ENCODE data around the gene ARHGAP45. TPM values are rescaled to one million over a fixed set of nuclear protein-coding genes. Genes with fewer than 3 reads are reported as not detected.

ARHGAP45 gene
- total and polyA plus RNA-seq, 2 of the 8 experiments (the other 6 are each of a cell fraction or from before 2014, with no cell fraction given), result 31.4 to 41.8 TPM

GRCh38 chr19:1122972-1123363, 56.0 kb downstream of the ARHGAP45 start (continued):
- TF ChIP-seq SIX5 (IDR thresholded peaks at IDR 0.05; ENCODE audit: low read depth, low read length) (no peak), TAF1 (IDR thresholded peaks at IDR 0.05; ENCODE audit: low read depth, low read length) (no peak), HDAC2 (IDR thresholded peaks at IDR 0.05; ENCODE audit: borderline replicate concordance in 1 of 2, low read depth in 2 of 2, low read length in 2 of 2) (no peak)
